Measurements from ENCODE around the gene ELMO1. TPM values are rescaled to one million over a fixed set of nuclear protein-coding genes. Genes with fewer than 3 reads are reported as not detected.

The ELMO1 gene
- total and polyA plus RNA-seq, 2 donors from 2014 or later = 6.0 to 35.4 TPM

DNA sequence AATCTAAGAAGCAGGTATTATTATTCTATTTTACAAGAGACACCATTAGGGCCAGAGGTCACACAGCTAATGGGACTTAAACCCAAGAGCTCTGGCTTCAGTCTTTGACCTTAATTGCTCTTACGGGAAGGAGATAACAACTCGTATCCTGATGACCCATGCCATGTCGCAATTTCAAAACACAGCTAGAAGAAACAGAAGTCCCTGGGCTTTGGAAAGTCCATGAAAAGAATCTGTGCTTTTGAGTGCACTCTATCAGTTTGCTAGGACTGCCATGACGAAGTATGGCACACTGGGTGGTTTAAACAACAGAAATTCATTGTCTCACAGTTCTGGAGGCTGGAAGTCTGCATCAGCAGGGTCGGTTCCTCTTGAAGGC is 476.5 kb downstream of the ELMO1 start:
- Histone ChIP-seq H3K9ac (ENCODE audit: low read length in 3 of 3) (no peak overlapping the region), H3K9me3 (ENCODE audit: control insufficient read depth in 2 of 3, insufficient read depth in 1 of 3, low read length in 3 of 3) (no peaks in the 10 kb centered on the region), H3K4me3 (ENCODE audit: low read length in 3 of 3) (no peak overlapping the region), H3K4me1 (ENCODE audit: control insufficient read depth in 2 of 3, insufficient read depth in 2 of 3, low read depth in 1 of 3, low read length in 3 of 3) (peaks cover 0 to 17% (median 2%) of the 10 kb centered on the region in 3 donors), H3K27ac (ENCODE audit: low read depth in 2 of 2, low read length in 2 of 2) (peak overlapping the region; percentile 73 to 85), H3K36me3 (ENCODE audit: control insufficient read depth in 2 of 3, insufficient read depth in 3 of 3, low read length in 3 of 3) (no peaks in the 10 kb centered on the region), H3K27me3 (ENCODE audit: control insufficient read depth, insufficient read depth, low read length) (no peaks in the 10 kb centered on the region)
- TF ChIP-seq, protein P1, sequence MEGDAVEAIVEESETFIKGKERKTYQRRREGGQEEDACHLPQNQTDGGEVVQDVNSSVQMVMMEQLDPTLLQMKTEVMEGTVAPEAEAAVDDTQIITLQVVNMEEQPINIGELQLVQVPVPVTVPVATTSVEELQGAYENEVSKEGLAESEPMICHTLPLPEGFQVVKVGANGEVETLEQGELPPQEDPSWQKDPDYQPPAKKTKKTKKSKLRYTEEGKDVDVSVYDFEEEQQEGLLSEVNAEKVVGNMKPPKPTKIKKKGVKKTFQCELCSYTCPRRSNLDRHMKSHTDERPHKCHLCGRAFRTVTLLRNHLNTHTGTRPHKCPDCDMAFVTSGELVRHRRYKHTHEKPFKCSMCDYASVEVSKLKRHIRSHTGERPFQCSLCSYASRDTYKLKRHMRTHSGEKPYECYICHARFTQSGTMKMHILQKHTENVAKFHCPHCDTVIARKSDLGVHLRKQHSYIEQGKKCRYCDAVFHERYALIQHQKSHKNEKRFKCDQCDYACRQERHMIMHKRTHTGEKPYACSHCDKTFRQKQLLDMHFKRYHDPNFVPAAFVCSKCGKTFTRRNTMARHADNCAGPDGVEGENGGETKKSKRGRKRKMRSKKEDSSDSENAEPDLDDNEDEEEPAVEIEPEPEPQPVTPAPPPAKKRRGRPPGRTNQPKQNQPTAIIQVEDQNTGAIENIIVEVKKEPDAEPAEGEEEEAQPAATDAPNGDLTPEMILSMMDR (IDR thresholded peaks at IDR 0.05; ENCODE audit: borderline replicate concordance, extremely low read depth, insufficient read depth) = no peak
- FAIRE-seq = no peak
- DNase-seq = peak in 1 of 5 donors; percentile 13
- intact Hi-C loops (cut with DNase I) = no loop called here

DNA sequence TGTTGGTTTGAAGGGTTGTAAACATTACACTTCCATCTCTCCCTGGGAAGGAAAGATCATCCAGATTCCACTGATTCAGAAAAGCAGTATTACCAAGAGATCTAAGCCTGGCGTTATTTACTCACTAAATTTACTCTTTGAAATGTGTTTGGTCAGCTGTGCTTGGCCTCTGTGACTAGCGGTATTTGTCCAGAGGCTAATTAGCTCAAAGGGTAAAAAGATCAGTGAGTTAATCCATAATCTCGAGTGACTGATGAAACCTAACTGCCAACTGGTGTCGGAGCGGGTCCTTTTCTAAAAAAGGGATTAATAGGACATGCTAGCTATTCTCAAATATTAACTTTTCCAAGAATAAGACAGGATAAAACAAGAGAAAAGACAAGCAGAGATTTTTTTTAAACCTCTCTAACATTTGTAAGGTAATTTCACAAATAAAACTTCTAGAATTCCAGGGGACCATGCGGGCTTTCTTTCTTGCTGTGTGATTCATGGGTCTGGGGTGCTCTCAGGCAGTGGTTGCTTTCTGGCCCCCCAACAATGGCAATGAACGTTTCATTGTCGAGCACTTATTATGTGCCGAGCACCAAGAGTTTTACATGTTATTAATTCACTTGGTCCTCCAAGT is 477.0 kb downstream of the ELMO1 start:
- peak in 2 of 5 donors; percentile 50 to 61 for DNase-seq
- Histone ChIP-seq H3K9ac (ENCODE audit: low read length in 3 of 3) (no peak overlapping the region), H3K4me3 (ENCODE audit: low read length in 3 of 3) (no peak overlapping the region), H3K9me3 (ENCODE audit: control insufficient read depth in 2 of 3, insufficient read depth in 1 of 3, low read length in 3 of 3) (no peaks in the 10 kb centered on the region), H3K27me3 (ENCODE audit: control insufficient read depth, insufficient read depth, low read length) (no peaks in the 10 kb centered on the region), H3K4me1 (ENCODE audit: control insufficient read depth in 2 of 3, insufficient read depth in 2 of 3, low read depth in 1 of 3, low read length in 3 of 3) (peaks cover 0 to 17% (median 2%) of the 10 kb centered on the region in 3 donors), H3K36me3 (ENCODE audit: control insufficient read depth in 2 of 3, insufficient read depth in 3 of 3, low read length in 3 of 3) (no peaks in the 10 kb centered on the region), H3K27ac (ENCODE audit: low read depth in 2 of 2, low read length in 2 of 2) (peak overlapping the region; percentile 73 to 78)
- FAIRE-seq = peak; percentile 19
- TF ChIP-seq, protein P1 (IDR thresholded peaks at IDR 0.05; ENCODE audit: borderline replicate concordance, extremely low read depth, insufficient read depth) = no peak
- intact Hi-C loops (cut with DNase I) = no loop called here

DNA sequence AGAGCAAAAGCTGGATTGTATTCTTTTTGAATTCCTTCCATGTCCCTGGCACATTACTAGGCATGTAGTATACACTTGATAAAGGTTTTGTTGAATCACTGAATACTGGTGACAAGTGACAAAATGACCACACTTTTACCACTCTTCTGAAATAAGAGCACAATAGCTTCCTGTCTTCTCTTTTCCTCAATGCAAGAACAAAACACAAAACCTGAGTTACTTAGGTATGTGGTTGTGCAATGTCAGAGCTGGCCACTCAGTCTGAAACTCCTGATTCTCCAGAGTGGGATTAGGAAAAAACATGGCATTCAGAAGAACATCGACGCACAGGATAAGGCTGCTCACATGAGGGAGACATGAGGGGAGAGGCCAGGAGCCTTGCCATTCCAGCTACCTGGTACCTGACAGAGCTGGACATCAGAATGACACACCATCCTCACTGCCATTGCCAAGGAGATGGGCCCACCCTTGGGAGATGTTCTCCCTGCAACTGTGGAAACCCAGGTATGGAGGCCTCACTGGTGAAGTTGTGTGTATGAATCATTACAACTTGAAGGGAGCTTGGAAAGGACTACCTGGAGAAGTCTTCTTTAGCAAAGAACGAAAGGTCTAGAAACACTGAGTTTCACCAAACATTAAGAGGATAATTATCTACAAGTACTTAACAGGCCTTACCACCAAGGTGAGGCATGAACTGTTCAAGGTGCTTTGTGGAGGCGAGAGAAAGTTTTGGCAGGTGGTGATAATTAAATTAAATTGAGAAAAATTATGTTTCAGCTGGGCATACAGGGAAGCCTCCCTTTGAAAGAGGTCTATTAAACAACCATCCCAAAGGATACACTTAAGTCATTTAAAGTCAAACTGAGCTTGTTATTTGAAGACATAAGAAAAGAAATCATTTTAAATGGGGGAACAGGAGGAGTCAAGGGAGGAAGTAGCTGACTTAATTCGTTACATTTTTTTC is 477.8 kb downstream of the ELMO1 start:
- DNase-seq (no peak), FAIRE-seq (no peak)
- Histone ChIP-seq H3K9ac (ENCODE audit: low read length in 3 of 3) (no peak overlapping the region), H3K9me3 (ENCODE audit: control insufficient read depth in 2 of 3, insufficient read depth in 1 of 3, low read length in 3 of 3) (no peaks in the 10 kb centered on the region), H3K4me3 (ENCODE audit: low read length in 3 of 3) (no peak overlapping the region), H3K27ac (ENCODE audit: low read depth in 2 of 2, low read length in 2 of 2) (peak overlapping the region; percentile 14 to 43), H3K4me1 (ENCODE audit: control insufficient read depth in 2 of 3, insufficient read depth in 2 of 3, low read depth in 1 of 3, low read length in 3 of 3) (peaks cover 0 to 17% (median 2%) of the 10 kb centered on the region in 3 donors), H3K27me3 (ENCODE audit: control insufficient read depth, insufficient read depth, low read length) (no peaks in the 10 kb centered on the region), H3K36me3 (ENCODE audit: control insufficient read depth in 2 of 3, insufficient read depth in 3 of 3, low read length in 3 of 3) (no peaks in the 10 kb centered on the region)
- TF ChIP-seq, protein P1 (IDR thresholded peaks at IDR 0.05; ENCODE audit: borderline replicate concordance, extremely low read depth, insufficient read depth) = no peak
- intact Hi-C loops (cut with DNase I) = no loop called here

Measured in kidney (tissue), 14 donors.